Ectodermal cell (in vitro differentiated cells): ENCODE results near the gene TPO.
"Not testable (repeated sequence)": the region's sequence is repeated elsewhere in the genome, so short reads cannot be mapped to it uniquely, and the experiment has no call there.

Source experiments
- H3K27ac ChIP-seq: 2 replicates; pipeline ENCODE4 v1.7.0; 2013; ENCODE audit warnings: mild to moderate bottlenecking, low read depth, low read length; ENCODE audit not compliant: insufficient read depth, poor library complexity, severe bottlenecking
- H3K27me3 ChIP-seq: 2 replicates; pipeline ENCODE4 v1.7.0; 2013; ENCODE audit warnings: mild to moderate bottlenecking, low read length; ENCODE audit not compliant: insufficient read depth, control insufficient read depth, poor library complexity, severe bottlenecking
- H3K36me3 ChIP-seq: one replicate; pipeline ENCODE4 v1.7.0; 2013; ENCODE audit warnings: low read length; ENCODE audit not compliant: control insufficient read depth, insufficient read depth
- H3K4me1 ChIP-seq: one replicate; pipeline ENCODE4 v1.7.0; 2013; ENCODE audit warnings: low read length; ENCODE audit not compliant: control insufficient read depth, insufficient read depth
- H3K4me3 ChIP-seq: 2 replicates; pipeline ENCODE4 v1.7.0; 2013; ENCODE audit warnings: low read depth, low read length, control low read depth; ENCODE audit not compliant: insufficient read depth
- H3K9me3 ChIP-seq: 2 replicates; pipeline ENCODE4 v1.7.0; 2013; ENCODE audit warnings: mild to moderate bottlenecking, low read length, moderate library complexity; ENCODE audit not compliant: control insufficient read depth
- WGBS, 2 experiments: methylation state at CpG; one replicate each; pipeline ENCODE4 v1.1.7; 2013; ENCODE audit warnings: missing lambda C conversion rate in 2 of 2; 5-methylcytosine and 5-hydroxymethylcytosine counted together

Gene TPO

GRCh38 chr2:1403565-1403964 lies 9.7 kb upstream of the TPO start:
- Histone ChIP-seq H3K36me3 (no peaks in the 10 kb centered on the region), H3K27me3 (no peaks in the 10 kb centered on the region)
- 90 to 94% methylated on average over 12 of the region's 12 CpGs for WGBS, 2 experiments

DNA sequence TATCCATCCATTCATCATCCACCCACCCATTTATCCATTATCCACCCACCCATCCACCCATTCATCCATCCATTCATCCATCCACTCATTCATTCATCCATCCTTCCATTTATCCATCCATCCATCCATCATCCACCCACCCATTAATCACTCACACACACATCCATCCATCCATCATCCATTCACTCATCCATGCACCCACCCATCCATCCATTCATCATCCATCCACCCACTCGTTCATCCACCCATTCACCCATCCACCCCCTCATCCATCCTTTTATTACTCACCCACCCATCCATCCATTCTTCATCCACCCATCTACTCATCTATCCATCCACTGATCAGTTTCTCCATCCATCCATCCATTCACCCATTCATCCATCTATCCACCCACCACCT lies 8.1 kb upstream of the TPO start:
- no peaks in the 10 kb centered on the region for H3K4me1 ChIP-seq
- no peaks in the 10 kb centered on the region for H3K36me3 ChIP-seq
- H3K9me3 ChIP-seq = no peaks in the 10 kb centered on the region
- WGBS, 2 experiments = 86 to 90% methylated on average over 1 of the region's 1 CpG
- H3K27ac ChIP-seq = no peak overlapping the region
- H3K4me3 ChIP-seq = no peak overlapping the region
- no peaks in the 10 kb centered on the region for H3K27me3 ChIP-seq

More at GRCh38 chr2:1403565-1403964, 9.7 kb upstream of the TPO start:
- Histone ChIP-seq H3K4me3 (no peak overlapping the region), H3K9me3 (no peaks in the 10 kb centered on the region), H3K27ac (no peak overlapping the region), H3K4me1 (no peaks in the 10 kb centered on the region)

- WGBS, 2 experiments = 93 to 94% methylated on average over 2 to 3 of the region's 3 CpGs
- no peaks in the 10 kb centered on the region for H3K4me1 ChIP-seq
- no peaks in the 10 kb centered on the region for H3K36me3 ChIP-seq
- no peaks in the 10 kb centered on the region for H3K27me3 ChIP-seq
- H3K9me3 ChIP-seq = no peaks in the 10 kb centered on the region
- H3K27ac ChIP-seq = no peak overlapping the region
- no peak overlapping the region for H3K4me3 ChIP-seq
These were observed 7.3 kb upstream of the TPO start for GRCh38 chr2:1405967-1406366.

DNA sequence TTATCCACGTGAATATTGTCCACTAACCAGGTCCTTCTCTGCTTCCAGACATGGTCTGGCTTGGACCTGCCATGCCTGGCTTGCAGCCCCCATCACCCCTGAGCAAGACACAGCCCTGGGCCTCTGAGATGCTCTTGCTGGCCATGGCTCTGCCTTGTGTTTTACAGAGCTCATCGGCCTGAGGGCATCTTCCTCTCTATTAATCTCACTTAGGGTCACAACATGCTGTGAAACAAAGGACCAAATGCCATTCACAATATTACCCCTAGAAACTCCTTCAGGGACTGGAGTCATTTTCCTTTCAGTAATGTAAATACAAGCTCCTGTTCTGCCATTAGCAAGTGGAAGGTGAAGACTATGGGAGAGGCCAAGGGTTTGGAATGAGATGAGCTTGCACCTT lies 6.8 kb upstream of the TPO start:
- no peaks in the 10 kb centered on the region for H3K27me3 ChIP-seq
- no peaks in the 10 kb centered on the region for H3K9me3 ChIP-seq
- no peak overlapping the region for H3K4me3 ChIP-seq
- H3K27ac ChIP-seq = no peak overlapping the region
- no peaks in the 10 kb centered on the region for H3K36me3 ChIP-seq
- 82 to 87% methylated on average over 2 of the region's 2 CpGs for WGBS, 2 experiments
- H3K4me1 ChIP-seq = no peaks in the 10 kb centered on the region

DNA sequence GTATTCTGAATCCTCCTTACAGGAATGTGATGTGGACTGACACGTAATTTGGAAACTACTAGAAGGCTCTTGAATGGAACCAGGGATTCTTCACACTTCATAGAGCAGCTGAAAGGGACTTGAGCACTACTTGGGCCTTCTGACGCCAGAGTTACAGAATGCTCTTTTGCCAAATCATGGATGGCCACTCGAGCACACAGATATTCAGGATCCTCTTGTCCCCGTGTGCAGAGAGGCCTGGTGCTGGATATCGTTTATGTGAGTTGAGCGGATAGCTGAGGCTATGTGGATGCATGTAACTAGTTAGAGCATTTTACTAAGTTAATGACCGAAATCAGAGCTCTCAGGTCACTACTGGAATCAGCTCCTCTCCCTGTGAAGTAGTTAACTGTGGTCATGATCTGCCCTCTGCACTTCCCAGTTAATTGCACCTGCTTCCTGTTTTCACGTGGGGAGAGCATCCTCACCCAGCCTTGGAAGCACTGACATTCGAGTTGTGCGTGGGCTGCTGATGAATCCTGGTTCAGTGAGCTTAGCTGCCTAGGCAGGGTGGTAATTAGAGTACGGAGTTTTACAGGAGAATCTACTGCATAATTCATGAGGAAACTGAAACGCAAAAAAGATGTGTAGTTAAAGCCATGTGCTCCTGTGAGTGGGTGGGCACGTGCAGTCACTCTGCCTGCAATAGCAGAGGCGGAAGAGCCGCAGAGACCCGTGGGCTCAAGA lies 5.2 kb upstream of the TPO start:
- no peaks in the 10 kb centered on the region for H3K27me3 ChIP-seq
- H3K36me3 ChIP-seq = no peaks in the 10 kb centered on the region
- H3K4me1 ChIP-seq = no peaks in the 10 kb centered on the region
- no peak overlapping the region for H3K4me3 ChIP-seq
- no peak overlapping the region for H3K27ac ChIP-seq
- H3K9me3 ChIP-seq = no peaks in the 10 kb centered on the region
- 87 to 90% methylated on average over 13 to 16 of the region's 16 CpGs for WGBS, 2 experiments

- Histone ChIP-seq H3K4me3 (no peak overlapping the region), H3K27me3 (no peaks in the 10 kb centered on the region), H3K4me1 (no peaks in the 10 kb centered on the region), H3K36me3 (no peaks in the 10 kb centered on the region), H3K9me3 (no peaks in the 10 kb centered on the region), H3K27ac (no peak overlapping the region)
- WGBS, 2 experiments = 78 to 83% methylated on average over 13 of the region's 13 CpGs
These were observed 858 bp downstream of the TPO start for GRCh38 chr2:1414121-1414520.

DNA sequence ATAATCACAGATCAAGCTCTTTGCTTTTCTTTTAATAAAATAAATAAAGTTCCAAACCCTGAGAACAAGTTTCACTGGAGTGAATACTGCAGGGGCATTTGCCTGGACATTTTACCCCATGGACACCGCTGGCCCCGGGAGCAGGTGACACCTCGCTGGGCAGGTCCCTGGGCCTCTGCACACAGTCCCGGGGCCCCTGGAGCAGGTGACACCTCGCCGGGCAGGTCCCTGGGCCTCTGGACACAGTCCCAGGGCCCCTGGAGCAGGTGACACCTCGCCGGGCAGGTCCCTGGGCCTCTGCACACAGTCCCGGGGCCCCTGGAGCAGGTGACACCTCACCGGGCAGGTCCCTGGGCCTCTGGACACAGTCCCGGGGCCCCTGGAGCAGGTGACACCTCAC lies 1.6 kb downstream of the TPO start:
- not testable (repeated sequence) for H3K9me3 ChIP-seq, H3K27me3 ChIP-seq, H3K36me3 ChIP-seq, H3K27ac ChIP-seq, H3K4me1 ChIP-seq, H3K4me3 ChIP-seq
- 94 to 96% methylated on average over 11 of the region's 11 CpGs for WGBS, 2 experiments

GRCh38 chr2:1415501-1415900 lies 2.2 kb downstream of the TPO start:
- WGBS, 2 experiments = 88 to 92% methylated on average over 6 of the region's 6 CpGs
- no peaks in the 10 kb centered on the region for H3K4me1 ChIP-seq
- no peaks in the 10 kb centered on the region for H3K9me3 ChIP-seq
- H3K27ac ChIP-seq = no peak overlapping the region
- H3K36me3 ChIP-seq = no peaks in the 10 kb centered on the region
- H3K27me3 ChIP-seq = no peaks in the 10 kb centered on the region
- no peak overlapping the region for H3K4me3 ChIP-seq

- no peak overlapping the region for H3K27ac ChIP-seq
- no peaks in the 10 kb centered on the region for H3K9me3 ChIP-seq
- H3K4me1 ChIP-seq = no peaks in the 10 kb centered on the region
- no peaks in the 10 kb centered on the region for H3K36me3 ChIP-seq
- 83 to 93% methylated on average over 2 of the region's 3 CpGs for WGBS, 2 experiments
- no peaks in the 10 kb centered on the region for H3K27me3 ChIP-seq
- no peak overlapping the region for H3K4me3 ChIP-seq
These were observed 5.3 kb downstream of the TPO start for GRCh38 chr2:1418566-1418965.

GRCh38 chr2:1420746-1421480 lies 7.7 kb downstream of the TPO start:
- H3K27ac ChIP-seq = no peak overlapping the region
- H3K27me3 ChIP-seq = no peaks in the 10 kb centered on the region
- WGBS, 2 experiments = 91 to 92% methylated on average over 23 of the region's 23 CpGs
- no peaks in the 10 kb centered on the region for H3K9me3 ChIP-seq
- no peaks in the 10 kb centered on the region for H3K4me1 ChIP-seq
- H3K36me3 ChIP-seq = no peaks in the 10 kb centered on the region
- no peak overlapping the region for H3K4me3 ChIP-seq
